MCF 10A (cell line): ENCODE results near the gene BNIPL. TPM values are rescaled to one million over a fixed set of nuclear protein-coding genes. Genes with fewer than 3 reads are reported as not detected.

Source experiments
- BruUV-seq: library from RNA; stranded (reverse); fragments of 400-500 nt; replicated peaks from 2 replicates; lab custom pipeline; 2021; lab: Mats Ljungman, UMichigan
- CTCF ChIA-PET: fragments of 300-600 bp; sonication (Branson Sonifier 250); formaldehyde crosslinking; extraction: SDS; loops from one replicate; lab custom pipeline; 2021; ENCODE audit warnings: antibody characterized with exemption, inconsistent platforms; lab: Yijun Ruan, JAX
- POLR2A ChIA-PET: fragments of 300-600, 350-650 bp; sonication (Branson Sonifier 250); formaldehyde crosslinking; extraction: SDS; loops from one replicate; lab custom pipeline; 2020; ENCODE audit warnings: antibody characterized with exemption, inconsistent platforms; lab: Yijun Ruan, JAX
- DNase-seq: peaks from one replicate; pipeline ENCODE4 v3.0.0-alpha.2; 2018; ENCODE audit not compliant: unreplicated experiment
- H3K27ac Mint-ChIP-seq: one replicate; pipeline ENCODE4 v1.8.0; 2022; ENCODE audit warnings: mild to moderate bottlenecking, low read depth, mixed read lengths; ENCODE audit not compliant: unreplicated experiment
- H3K27me3 Mint-ChIP-seq: one replicate; pipeline ENCODE4 v1.8.0; 2022; ENCODE audit warnings: mixed read lengths; ENCODE audit not compliant: insufficient read depth, unreplicated experiment
- H3K36me3 Mint-ChIP-seq: one replicate; pipeline ENCODE4 v1.8.0; 2022; ENCODE audit warnings: mild to moderate bottlenecking, moderate library complexity, mixed read lengths; ENCODE audit not compliant: insufficient read depth, unreplicated experiment
- H3K4me1 Mint-ChIP-seq: one replicate; pipeline ENCODE4 v1.8.0; 2022; ENCODE audit warnings: mixed read lengths; ENCODE audit not compliant: insufficient read depth, unreplicated experiment
- H3K4me3 Mint-ChIP-seq: one replicate; pipeline ENCODE4 v1.8.0; 2022; ENCODE audit warnings: mild to moderate bottlenecking, moderate library complexity, mixed read lengths; ENCODE audit not compliant: unreplicated experiment
- H3K9me3 Mint-ChIP-seq: one replicate; pipeline ENCODE4 v1.8.0; 2022; ENCODE audit warnings: mixed read lengths; ENCODE audit not compliant: unreplicated experiment
- CTCF ChIP-seq: fragments of 200-600 bp; IDR thresholded peaks from one replicate; pipeline ENCODE4 v1.8.0; 2022; ENCODE audit warnings: antibody characterized with exemption, mild to moderate bottlenecking; ENCODE audit not compliant: unreplicated experiment
- intact Hi-C: fragments of 100-400 bp; cut with micrococcal nuclease; formaldehyde crosslinking; loops from 2 replicates; pipeline ENCODE4 v1.14.1; 2022
- total RNA-seq: library from RNA; stranded (reverse); gene quantifications from 2 replicates; pipeline ENCODE4 v1.2.3, GENCODE V29; 2022

Gene BNIPL
- total RNA-seq, 1 experiment from 2014 or later = 1.2 TPM

GRCh38 chr1:151049458-151049857 is 13.1 kb downstream of the BNIPL start:
- TF ChIP-seq CTCF = no peak
- DNase-seq = no peak
- no peak overlapping the region for H3K4me3 Mint-ChIP-seq
- intact Hi-C loops = no loop called here
- H3K9me3 Mint-ChIP-seq = no peaks in the 10 kb centered on the region
- peaks cover 21% of the 10 kb centered on the region for H3K4me1 Mint-ChIP-seq
- no peak overlapping the region for H3K27ac Mint-ChIP-seq
- ChIA-PET CTCF (interaction anchor here (0.6 to 1.4 kb wide), 5 partner anchors 16 to 1648 kb away, joined by 3 to 7 read pairs (median 4); partner anchors contain the start of gene TNFAIP8L2), POLR2A (interaction anchor here (0.7 to 9.7 kb wide), 6 partner anchors 10 to 623 kb away, joined by 3 to 90 read pairs (median 3); partner anchors contain the start of genes CDC42SE1, MINDY1 and MLLT11)
- no peaks in the 10 kb centered on the region for H3K27me3 Mint-ChIP-seq
- BruUV-seq = no TSS peak
- peaks cover 49% of the 10 kb centered on the region for H3K36me3 Mint-ChIP-seq

GRCh38 chr1:151050051-151050688 is 13.8 kb downstream of the BNIPL start:
- Mint-ChIP-seq H3K27ac (no peak overlapping the region), H3K9me3 (no peaks in the 10 kb centered on the region), H3K4me1 (peaks cover 26% of the 10 kb centered on the region), H3K27me3 (no peaks in the 10 kb centered on the region), H3K4me3 (no peak overlapping the region), H3K36me3 (peaks cover 55% of the 10 kb centered on the region)
- no peak for TF ChIP-seq CTCF
- ChIA-PET POLR2A (interaction anchor here (0.7 to 9.7 kb wide), 5 partner anchors 9 to 624 kb away, joined by 3 to 90 read pairs (median 4); partner anchors contain the start of genes CDC42SE1, MINDY1 and MLLT11), CTCF (interaction anchor here (0.5 to 1.5 kb wide), 10 partner anchors 9 to 1648 kb away, joined by 3 to 7 read pairs (median 4); partner anchors contain the start of genes CDC42SE1 and TNFAIP8L2)
- DNase-seq = no peak
- no TSS peak for BruUV-seq
- intact Hi-C loops = no loop called here

GRCh38 chr1:151051356-151052009 is 15.1 kb downstream of the BNIPL start:
- H3K9me3 Mint-ChIP-seq = no peaks in the 10 kb centered on the region
- peaks cover 39% of the 10 kb centered on the region for H3K4me1 Mint-ChIP-seq
- CTCF ChIA-PET = interaction anchor here (0.6 to 1.5 kb wide), 5 partner anchors 8 to 249 kb away, joined by 3 to 5 read pairs (median 3); partner anchors contain the start of gene CDC42SE1
- BruUV-seq = no TSS peak
- H3K27ac Mint-ChIP-seq = no peak overlapping the region
- H3K4me3 Mint-ChIP-seq = no peak overlapping the region
- H3K27me3 Mint-ChIP-seq = no peaks in the 10 kb centered on the region
- intact Hi-C loops = no loop called here
- no peak for TF ChIP-seq CTCF
- DNase-seq = no peak
- POLR2A ChIA-PET = interaction anchor here (3.8 to 9.7 kb wide), 2 partner anchors 8 to 45 kb away, joined by 17 to 90 read pairs; partner anchors contain the start of genes CDC42SE1, MINDY1 and MLLT11
- H3K36me3 Mint-ChIP-seq = peaks cover 61% of the 10 kb centered on the region
